Limb (tissue), 2 donors: ENCODE data around the gene KLF3.

Source experiments
- DNase-seq, 2 donors: peaks; one replicate each; pipeline ENCODE4 v3.0.0-alpha.2; 2016; ENCODE audit errors: extremely low spot score in 2 of 2

KLF3 gene

DNA sequence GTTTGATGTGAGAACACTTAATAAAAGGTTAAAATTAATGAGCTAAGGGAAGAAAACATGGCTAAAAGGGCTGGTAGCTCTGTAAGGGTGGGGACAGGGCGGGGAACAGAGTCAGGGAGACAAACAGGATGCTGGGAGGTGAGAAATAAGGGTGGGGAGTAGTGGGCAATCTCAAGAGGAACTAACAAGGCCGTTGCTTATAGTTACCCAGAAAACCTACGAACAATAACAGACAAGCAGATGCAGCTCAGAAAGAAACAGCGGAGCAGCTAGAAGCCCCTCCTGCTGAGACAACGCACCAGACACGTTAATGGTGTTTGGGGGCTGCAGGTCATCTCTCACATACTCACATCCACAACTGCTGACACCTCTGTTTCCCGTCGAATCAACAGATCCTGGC, 9.7 kb upstream of the KLF3 start:
- DNase-seq = no peak

DNA sequence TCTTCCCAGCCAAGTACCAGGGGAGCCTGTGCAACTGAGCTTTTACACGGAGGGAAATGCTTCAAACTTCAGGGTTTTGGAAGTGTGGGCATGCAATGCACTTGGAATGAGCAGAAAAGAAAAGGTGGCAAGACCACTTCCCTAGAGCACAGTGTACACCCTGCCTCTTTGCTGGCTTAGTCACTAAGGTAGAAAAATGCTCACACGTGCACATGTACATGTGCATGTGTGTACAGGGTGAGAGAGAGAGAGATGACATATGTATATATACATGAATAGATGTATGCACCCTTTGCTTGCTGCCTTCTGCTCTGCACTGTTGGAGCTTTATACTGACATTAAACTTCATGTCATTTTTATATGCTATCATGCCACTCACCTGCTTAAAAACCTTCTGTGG, 7.9 kb upstream of the KLF3 start:
- no peak for DNase-seq

- no peak for DNase-seq
These were observed 4.7 kb upstream of the KLF3 start for GRCh38 chr4:38659346-38659745.

GRCh38 chr4:38660838-38661237, 3.2 kb upstream of the KLF3 start:
- no peak for DNase-seq

DNA sequence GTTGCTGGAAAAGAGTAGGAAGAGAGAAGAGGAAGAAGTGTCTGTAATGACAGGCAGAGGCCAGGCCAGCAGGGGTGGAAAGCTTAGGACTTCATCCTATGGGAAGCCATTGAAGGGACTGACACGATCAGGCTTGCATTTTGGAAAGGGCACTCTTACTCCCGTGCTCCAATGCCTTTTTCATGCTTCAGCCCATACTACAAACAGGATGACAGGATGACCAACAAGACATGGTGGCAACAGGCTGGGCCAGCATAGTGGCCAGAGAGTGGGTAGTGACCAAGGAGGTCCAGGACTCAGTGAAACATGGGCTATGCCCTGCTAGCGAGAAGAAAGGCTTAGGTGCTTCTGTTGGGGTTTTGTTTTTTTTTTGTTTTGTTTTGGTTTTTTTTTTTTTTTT, 2.6 kb upstream of the KLF3 start:
- DNase-seq = no peak

DNA sequence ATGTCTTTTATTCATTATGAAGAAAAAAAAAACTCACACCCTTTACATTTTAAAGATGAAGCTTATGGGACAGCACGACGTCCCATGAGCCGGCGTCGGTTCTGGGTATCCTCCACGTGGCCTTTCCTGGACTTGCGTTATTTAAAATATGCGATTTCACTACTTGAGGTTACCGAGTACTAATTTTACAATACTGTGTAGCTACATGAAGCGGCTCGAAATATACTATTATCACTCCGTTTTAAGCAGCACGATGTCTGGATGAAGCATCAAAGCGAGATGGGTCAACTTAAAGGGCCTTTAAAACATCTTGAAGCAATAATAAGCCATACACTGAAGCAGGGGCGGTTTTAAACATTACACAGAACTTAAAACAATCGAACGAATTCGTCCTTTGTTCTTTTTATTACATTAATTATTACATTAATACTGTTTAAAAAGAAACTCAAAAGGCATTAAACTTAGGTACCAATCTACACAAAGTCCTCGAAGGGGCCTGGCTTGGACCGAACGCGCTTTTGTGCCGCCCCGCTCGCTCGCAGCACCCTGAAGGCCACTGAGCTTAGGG, 1.4 kb upstream of the KLF3 start:
- no peak for DNase-seq

DNA sequence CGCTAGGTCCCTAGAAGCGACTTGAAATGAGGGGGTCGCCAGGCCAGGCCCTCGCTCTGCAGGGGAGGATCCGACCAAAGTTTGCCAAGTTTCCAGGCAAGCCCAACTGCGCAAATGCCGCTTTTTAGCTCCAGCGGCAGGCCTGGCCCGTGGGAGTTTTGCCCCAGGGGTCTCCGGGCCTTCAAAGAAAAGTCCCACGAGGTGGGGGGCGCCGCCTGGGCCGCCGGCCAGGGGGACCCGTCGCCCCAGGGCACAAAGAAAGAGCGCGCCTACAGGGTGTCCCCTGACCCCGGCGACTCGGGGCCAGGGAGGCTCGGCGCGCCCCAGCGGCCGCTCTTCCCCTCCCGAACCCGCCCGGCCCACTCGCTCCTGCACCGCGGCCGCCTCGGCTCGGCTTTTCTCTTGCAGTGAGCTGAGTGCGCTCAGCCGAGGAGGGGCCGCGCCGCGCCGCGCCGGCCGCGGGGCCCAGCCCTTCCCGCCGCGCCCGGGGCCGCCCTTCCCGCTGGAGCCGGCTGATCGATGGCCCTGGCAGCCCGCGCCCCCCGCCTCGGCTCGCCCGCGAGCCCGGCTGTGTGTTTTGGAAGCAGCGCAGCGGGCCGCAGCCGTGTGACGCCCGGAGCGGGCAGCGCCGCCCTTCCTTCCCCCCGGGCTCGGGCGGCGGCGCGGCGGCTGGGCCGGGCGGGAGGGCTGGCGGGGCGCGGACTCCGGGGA, 754 bp upstream of the KLF3 start:
- DNase-seq = peak in 1 of 2 donors; percentile 80

GRCh38 chr4:38664706-38665401, 855 bp downstream of the KLF3 start:
- DNase-seq = peak in 1 of 2 donors; percentile 88

DNA sequence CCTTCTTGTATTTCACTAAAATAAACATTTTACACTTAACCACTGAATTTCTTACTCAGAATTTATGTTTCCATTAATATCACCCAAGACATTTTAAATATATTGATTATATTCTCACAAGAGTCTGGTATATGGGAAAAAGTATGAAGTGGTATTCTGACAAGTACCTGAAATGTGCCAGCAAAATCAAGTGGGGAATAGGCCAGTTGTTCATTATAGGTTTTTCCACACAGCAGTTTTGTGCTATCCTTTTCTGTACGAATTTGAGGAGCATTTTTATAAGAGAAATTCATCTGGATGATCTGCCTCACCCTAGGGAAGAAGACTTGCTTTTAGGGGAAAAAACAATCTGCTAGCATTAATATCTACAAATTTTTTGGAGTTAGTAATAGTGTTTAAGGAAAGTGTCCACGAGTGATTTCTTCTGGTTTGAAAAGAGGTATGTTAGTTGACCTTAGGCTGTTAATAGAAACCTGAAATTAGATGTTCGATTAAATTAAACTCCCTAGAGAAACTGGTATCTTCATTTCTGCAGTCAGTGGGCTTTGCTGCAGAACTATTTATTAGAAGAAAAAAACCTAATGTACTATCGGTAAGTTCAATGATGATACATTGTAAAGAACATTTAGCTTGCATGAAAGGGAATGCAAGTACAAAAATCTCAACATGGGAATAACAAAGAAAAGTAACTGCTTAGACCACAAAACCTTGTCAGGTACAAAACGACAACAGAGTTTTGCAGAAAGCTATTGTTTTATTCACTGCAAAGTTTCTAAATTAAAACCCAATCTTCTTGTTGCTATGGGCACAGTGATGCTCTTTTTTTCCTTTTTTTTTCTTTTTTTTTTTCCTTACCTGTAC, 1.8 kb downstream of the KLF3 start:
- DNase-seq = no peak

- no peak for DNase-seq
These were observed 2.7 kb downstream of the KLF3 start for GRCh38 chr4:38666766-38667084.

DNA sequence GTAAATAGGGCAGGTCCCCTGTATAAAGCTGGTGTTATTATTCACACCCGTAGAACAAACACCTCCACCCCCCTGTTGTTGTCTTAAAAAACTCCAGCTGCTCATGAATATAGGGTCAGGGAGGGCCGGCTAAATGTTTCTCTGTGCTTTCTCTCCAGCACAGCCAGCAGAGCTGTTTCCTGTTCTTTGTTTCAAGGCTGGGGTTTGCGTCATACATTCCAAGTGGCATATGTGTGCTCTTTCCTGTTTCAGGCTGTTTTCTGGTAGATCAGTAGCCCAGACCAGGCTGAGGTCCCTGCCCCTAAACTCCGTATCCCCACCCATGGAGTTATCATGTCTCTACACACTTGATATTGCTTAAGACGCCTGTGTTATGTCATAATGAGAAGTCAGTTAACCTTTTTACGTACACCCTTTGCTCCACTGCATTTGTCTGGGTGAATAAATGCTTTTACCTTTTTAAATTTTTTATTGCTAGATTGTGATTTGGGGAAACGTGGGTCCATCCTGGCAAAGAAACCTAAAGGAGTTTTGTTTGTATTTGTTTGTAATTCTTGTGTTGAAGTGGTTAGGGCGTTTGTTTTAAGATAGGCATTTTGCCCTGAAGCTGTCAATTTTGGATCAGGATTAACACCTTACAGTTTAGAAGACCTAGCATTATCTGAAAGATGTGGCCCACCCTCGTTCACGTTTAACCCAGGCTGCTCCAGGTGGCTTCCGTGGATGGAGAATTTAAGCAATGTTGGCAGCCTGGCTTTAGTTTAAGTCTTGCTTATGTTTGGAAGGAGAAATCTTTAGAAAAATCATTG, 3.3 kb downstream of the KLF3 start:
- DNase-seq = peak; percentile 77 to 94

GRCh38 chr4:38668203-38668971, 4.4 kb downstream of the KLF3 start:
- no peak for DNase-seq

GRCh38 chr4:38669208-38669607, 5.2 kb downstream of the KLF3 start:
- no peak for DNase-seq

GRCh38 chr4:38670109-38670901, 6.3 kb downstream of the KLF3 start:
- DNase-seq = no peak

- no peak for DNase-seq
These were observed 7.1 kb downstream of the KLF3 start for GRCh38 chr4:38670939-38671591.

DNA sequence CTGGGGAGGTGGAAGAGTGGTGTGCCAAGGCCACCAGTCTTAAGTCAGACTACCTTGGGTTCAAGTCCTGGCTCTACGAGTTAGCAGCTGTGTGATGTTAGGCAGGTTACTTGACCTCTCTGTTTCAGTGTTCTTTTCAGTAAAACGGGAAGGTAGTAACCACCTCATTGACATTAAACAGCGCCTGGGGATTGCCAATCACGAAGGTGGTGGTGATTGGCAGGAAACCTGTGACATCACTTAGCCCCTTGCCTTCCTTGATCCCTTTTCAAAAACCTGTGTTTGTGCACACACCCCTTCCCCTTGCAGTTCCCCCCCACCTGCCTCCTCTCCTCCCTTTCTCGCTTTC, 7.6 kb downstream of the KLF3 start:
- DNase-seq = no peak

DNA sequence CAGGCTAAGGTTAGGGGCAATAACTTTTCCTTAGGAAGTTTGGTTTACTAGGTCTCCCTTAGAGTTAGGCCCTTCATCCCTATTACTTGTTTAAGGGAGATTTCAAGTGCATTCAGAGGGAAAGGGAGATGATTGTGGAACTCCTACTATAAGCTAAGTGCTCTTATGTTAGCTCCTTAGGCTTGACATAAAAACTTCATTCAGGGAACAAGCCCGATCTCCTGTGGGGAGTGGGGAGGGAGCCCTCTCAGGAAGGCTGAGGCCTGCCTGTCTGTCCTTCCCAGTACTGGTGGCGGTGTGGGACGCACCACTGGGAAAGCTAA, 8.0 kb downstream of the KLF3 start:
- no peak for DNase-seq

DNA sequence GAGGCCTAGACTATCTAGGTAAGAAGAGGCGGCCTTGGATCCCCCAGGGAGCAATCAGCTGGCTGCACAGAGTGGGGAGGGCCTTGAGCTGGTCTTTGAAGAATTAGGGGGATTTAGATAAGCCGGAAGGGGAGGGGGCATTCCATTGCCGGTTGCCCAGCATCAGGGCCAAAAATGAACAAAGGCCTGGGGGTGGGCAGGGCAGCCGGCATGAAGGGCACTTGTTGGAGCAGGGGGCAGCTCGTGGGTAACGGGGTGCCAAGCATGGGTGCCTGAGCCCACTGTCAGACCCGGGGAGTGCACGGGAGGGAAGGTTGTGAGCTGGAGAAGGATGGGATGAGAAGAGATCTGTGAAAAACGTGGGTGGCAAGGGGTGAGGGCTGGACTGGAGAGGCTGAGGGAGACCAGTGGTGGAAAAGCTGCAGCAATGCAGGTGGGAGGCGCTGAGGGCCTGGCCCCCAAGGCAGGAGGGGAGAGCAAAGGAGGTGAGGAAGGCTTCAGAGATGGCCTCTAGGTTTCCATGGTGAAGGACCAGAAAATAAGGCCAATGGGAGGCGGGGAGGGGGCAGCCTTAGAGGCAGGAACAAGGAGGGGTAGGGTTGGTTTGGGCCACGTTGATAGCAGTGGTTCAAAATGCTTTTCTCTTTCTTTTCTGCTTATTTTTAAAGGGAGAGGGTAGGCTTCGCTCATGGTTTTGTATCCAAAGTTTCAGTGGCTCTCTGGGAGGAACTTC, 8.6 kb downstream of the KLF3 start:
- DNase-seq = no peak
